Upper lobe of right lung (tissue), 1 donor: ENCODE measurements around the gene THNSL1. TPM values are rescaled to one million over a fixed set of nuclear protein-coding genes. Genes with fewer than 3 reads are reported as not detected.

ENCODE experiments used
- ATAC-seq: fragments of 200-7000 bp; cut with Tn5 transposase; one replicate; pipeline ENCODE4 v1.9.1; 2020; ENCODE audit warnings: mild to moderate bottlenecking, moderate library complexity
- DNase-seq: peaks from one replicate; pipeline ENCODE4 v3.0.0-alpha.2; 2020
- H3K27ac ChIP-seq: fragments of 200-600 bp; one replicate; pipeline ENCODE4 v1.8.0; 2022
- H3K27me3 ChIP-seq: fragments of 200-600 bp; one replicate; pipeline ENCODE4 v1.8.0; 2022; ENCODE audit warnings: mild to moderate bottlenecking
- H3K36me3 ChIP-seq: fragments of 200-600 bp; one replicate; pipeline ENCODE4 v1.8.0; 2022
- H3K4me1 ChIP-seq: fragments of 200-600 bp; one replicate; pipeline ENCODE4 v1.8.0; 2022
- H3K4me3 ChIP-seq: fragments of 200-600 bp; one replicate; pipeline ENCODE4 v1.8.0; 2022; ENCODE audit warnings: mild to moderate bottlenecking
- H3K9me3 ChIP-seq: fragments of 200-600 bp; one replicate; pipeline ENCODE4 v1.8.0; 2022
- CTCF ChIP-seq: fragments of 200-600 bp; IDR thresholded peaks from one replicate; pipeline ENCODE4 v1.8.0; 2022; ENCODE audit warnings: antibody characterized with exemption
- intact Hi-C: fragments of 100-400 bp; cut with DNase I; formaldehyde crosslinking; loops from one replicate; pipeline ENCODE4 v1.11.0; 2022
- total RNA-seq: library from RNA; stranded (reverse); fragmentation: NEBNext Ultra II Directional; extraction: Animal tissue kit (Norgen Biotek cat#: 25700); gene quantifications from one replicate; pipeline ENCODE4 v1.2.1, GENCODE V29; 2021
- donor health status: DM: no; HTN: yes; CAD: no; lungs with severe emphysema.

THNSL1 gene
- total RNA-seq, 1 donor from 2014 or later: 3.0 TPM

GRCh38 chr10:25048450-25048849 lies 32.0 kb downstream of the THNSL1 start:
- no peak for DNase-seq
- no peak for TF ChIP-seq CTCF
- no peaks in the 10 kb centered on the region for H3K9me3 ChIP-seq
- no peaks in the 10 kb centered on the region for H3K36me3 ChIP-seq
- peaks cover 2% of the 10 kb centered on the region for H3K27me3 ChIP-seq
- H3K4me3 ChIP-seq: no peak overlapping the region
- no peaks in the 10 kb centered on the region for H3K4me1 ChIP-seq
- no peak overlapping the region for H3K27ac ChIP-seq
- ATAC-seq: no peak
- intact Hi-C loops: no loop called here

GRCh38 chr10:25049966-25050365 lies 33.6 kb downstream of the THNSL1 start:
- Histone ChIP-seq H3K27ac (no peak overlapping the region), H3K27me3 (no peaks in the 10 kb centered on the region), H3K9me3 (no peaks in the 10 kb centered on the region), H3K4me3 (no peak overlapping the region), H3K36me3 (no peaks in the 10 kb centered on the region), H3K4me1 (no peaks in the 10 kb centered on the region)
- TF ChIP-seq CTCF: no peak
- ATAC-seq (no peak), DNase-seq (no peak)
- intact Hi-C loops: no loop called here

- H3K36me3 ChIP-seq: no peaks in the 10 kb centered on the region
- no peaks in the 10 kb centered on the region for H3K4me1 ChIP-seq
- TF ChIP-seq CTCF: no peak
- DNase-seq (no peak), ATAC-seq (no peak)
- no peak overlapping the region for H3K27ac ChIP-seq
- H3K27me3 ChIP-seq: no peaks in the 10 kb centered on the region
- intact Hi-C loops: no loop called here
- no peaks in the 10 kb centered on the region for H3K9me3 ChIP-seq
- no peak overlapping the region for H3K4me3 ChIP-seq
Measured at GRCh38 chr10:25050402-25050801, 34.0 kb downstream of the THNSL1 start.

GRCh38 chr10:25052012-25052411 lies 35.6 kb downstream of the THNSL1 start:
- H3K4me1 ChIP-seq: no peaks in the 10 kb centered on the region
- H3K4me3 ChIP-seq: no peak overlapping the region
- intact Hi-C loops: no loop called here
- H3K9me3 ChIP-seq: no peaks in the 10 kb centered on the region
- no peaks in the 10 kb centered on the region for H3K36me3 ChIP-seq
- H3K27me3 ChIP-seq: no peaks in the 10 kb centered on the region
- H3K27ac ChIP-seq: no peak overlapping the region
- no peak for DNase-seq
- no peak for ATAC-seq
- no peak for TF ChIP-seq CTCF

GRCh38 chr10:25056726-25057125 lies 40.3 kb downstream of the THNSL1 start:
- DNase-seq (no peak), ATAC-seq (no peak)
- Histone ChIP-seq H3K4me3 (no peak overlapping the region), H3K27me3 (no peaks in the 10 kb centered on the region), H3K27ac (no peak overlapping the region), H3K4me1 (no peaks in the 10 kb centered on the region), H3K9me3 (no peaks in the 10 kb centered on the region), H3K36me3 (no peaks in the 10 kb centered on the region)
- intact Hi-C loops: no loop called here
- no peak for TF ChIP-seq CTCF

- H3K9me3 ChIP-seq: no peaks in the 10 kb centered on the region
- no peak for TF ChIP-seq CTCF
- no peaks in the 10 kb centered on the region for H3K36me3 ChIP-seq
- ATAC-seq: no peak
- intact Hi-C loops: no loop called here
- no peaks in the 10 kb centered on the region for H3K27me3 ChIP-seq
- no peak for DNase-seq
- H3K27ac ChIP-seq: no peak overlapping the region
- no peak overlapping the region for H3K4me3 ChIP-seq
- H3K4me1 ChIP-seq: no peaks in the 10 kb centered on the region
Measured at GRCh38 chr10:25057886-25058285, 41.5 kb downstream of the THNSL1 start.
